ENCODE data around the gene SLC27A2.

Gene SLC27A2

GRCh38 chr15:50244959-50245624 lies 63.1 kb downstream of the SLC27A2 start:
- no peak for DNase-seq

DNA sequence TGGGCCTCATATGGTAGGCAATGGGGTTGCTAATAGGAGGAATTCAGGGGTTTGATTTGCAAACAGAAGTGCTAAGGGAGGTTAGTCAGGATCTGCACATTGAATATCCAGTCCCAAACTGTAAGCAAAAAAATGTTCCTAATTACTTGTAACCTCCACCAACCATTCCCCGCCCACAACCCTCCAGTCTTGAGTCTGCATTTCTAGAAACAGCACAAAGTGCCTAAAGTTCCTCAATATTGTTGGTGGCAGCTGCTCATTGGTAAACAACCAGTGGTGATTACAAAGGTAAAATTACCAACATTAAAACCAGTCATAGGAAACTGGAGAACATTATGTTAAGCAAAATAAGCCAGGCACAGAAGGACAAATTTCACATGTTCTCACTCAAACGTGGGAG lies 64.6 kb downstream of the SLC27A2 start:
- no peak for DNase-seq

- peak; percentile 47 for DNase-seq
These were observed 66.0 kb downstream of the SLC27A2 start for GRCh38 chr15:50247819-50248655.

- no peak for DNase-seq
These were observed 67.1 kb downstream of the SLC27A2 start for GRCh38 chr15:50248994-50249582.

- no peak for DNase-seq
These were observed 67.7 kb downstream of the SLC27A2 start for GRCh38 chr15:50249704-50250103.

- DNase-seq: no peak
These were observed 68.9 kb downstream of the SLC27A2 start for GRCh38 chr15:50250760-50251394.

DNA sequence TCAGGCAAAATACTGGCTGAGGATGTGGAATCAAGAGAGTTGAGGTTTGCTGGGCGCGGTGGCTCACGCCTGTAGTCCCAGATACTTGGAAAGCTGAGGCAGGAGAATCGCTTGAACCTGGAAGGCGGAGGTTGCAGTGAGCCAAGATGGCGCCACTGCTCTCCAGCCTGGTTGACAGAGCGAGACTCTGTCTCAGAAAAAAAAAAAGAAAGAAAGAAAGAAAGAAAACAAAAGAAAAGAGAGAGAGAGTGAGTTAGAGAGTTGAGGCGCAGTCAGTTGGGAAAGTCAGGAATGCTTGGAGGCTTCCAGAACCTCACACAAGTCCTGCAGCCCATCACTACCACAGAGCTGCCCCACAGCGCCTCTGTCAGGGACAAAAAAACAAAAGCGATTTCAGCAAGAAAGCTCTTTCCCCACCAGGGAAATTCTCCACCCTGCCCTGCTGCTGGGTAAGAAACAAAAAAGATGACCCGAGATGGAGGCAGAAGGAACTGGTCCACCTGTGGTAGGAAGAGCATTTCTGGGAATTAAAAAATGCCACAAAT lies 69.7 kb downstream of the SLC27A2 start:
- no peak for DNase-seq

GRCh38 chr15:50252556-50252955 lies 70.6 kb downstream of the SLC27A2 start:
- no peak for DNase-seq

DNA sequence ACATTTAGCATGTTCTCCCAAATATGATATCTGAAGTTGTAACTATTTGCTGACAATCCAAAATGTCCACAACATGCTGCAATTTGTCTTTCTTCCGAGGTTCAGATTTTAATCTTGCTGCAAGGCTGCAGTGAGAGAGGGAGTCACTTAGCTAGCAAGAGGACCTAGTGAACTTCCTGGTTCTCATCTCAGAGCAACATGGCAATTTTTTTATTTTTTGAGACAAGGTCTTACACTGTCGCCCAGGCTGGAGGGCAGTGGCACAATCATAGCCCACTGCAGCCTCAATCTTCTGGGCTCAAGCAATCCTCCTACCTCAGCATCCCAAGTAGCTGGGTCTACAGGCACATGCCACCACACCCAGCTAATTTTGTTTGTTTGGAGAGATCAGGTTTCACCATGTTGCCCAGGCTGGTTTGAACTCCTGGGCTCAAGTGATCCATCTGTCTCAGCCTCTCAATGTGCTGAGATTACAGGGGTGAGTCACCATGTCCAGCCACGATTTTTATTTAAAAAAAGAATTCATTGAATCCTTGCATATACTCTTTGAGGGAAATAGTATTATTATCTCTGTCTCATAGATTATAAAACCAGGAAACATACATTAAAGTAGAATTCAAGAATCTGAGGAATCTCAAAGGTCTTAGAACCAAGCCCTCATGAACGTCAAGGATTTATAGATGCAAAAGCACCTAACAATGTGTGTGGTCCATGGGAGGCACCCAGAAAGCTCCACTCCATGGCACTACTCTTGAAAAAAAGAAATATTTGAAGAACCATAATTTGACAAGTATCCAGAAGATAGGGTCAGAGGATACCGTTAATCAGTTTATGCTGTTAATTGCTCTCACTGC lies 74.4 kb downstream of the SLC27A2 start:
- no peak for DNase-seq

GRCh38 chr15:50257332-50257731 lies 75.3 kb downstream of the SLC27A2 start:
- DNase-seq: no peak

DNA sequence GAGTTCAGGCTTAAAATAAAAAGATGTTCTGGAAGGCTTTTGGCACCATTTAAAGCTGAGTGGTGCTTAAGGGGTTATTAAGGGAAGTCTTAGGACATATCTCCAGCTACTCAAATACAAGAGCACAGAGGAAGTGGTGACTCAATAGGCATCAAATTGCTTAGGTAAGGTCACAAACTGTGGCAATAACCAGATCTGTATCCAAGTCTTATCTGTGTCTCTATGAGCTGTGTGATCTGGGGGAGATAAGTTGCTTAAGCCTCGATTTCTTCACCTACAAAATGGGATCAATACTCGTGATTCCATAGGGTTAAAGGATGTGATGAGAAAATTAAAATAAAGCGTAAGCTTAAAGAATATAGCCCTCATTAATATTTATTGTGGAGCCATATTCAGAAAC lies 75.9 kb downstream of the SLC27A2 start:
- DNase-seq: no peak

DNA sequence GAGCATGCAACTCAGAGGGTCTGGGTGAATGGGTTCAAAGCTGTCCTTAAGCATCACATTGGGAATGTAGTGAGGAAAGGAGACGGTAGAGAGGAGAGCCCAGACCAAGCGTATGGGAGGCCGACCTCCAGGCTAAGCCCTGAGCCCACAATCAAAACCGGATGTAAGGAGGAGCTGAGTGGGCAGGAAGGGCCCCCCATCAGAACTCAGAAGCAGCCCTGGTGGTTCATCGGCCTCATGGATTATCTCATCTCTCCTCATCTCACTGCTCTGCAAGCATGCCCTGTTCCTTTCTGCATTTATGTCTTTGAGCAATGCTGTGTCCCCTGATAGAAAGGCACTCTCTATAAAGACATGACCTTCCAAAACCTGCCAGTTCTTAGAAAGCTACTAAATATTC lies 77.3 kb downstream of the SLC27A2 start:
- DNase-seq: no peak

GRCh38 chr15:50260969-50261496 lies 79.0 kb downstream of the SLC27A2 start:
- no peak for DNase-seq

DNA sequence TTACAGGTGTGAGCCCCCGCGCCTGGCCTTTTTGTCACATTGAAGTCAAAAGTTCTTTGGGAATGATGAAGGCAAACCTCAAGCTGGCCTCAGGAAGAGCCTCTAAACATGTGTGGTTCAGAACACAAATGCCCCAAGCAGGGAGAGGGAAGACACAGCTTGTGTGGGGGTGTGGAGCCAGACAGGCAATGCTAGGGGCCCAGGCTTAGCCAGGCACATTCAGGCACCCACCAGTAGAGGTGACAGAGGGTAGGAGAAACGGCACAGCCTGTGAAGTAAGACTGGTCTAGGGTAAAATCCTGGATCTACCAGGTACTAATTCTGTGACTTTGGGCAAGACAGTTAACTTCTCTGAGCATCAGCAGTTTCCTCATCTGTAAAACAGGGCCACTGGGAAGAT lies 80.0 kb downstream of the SLC27A2 start:
- DNase-seq: no peak

DNA sequence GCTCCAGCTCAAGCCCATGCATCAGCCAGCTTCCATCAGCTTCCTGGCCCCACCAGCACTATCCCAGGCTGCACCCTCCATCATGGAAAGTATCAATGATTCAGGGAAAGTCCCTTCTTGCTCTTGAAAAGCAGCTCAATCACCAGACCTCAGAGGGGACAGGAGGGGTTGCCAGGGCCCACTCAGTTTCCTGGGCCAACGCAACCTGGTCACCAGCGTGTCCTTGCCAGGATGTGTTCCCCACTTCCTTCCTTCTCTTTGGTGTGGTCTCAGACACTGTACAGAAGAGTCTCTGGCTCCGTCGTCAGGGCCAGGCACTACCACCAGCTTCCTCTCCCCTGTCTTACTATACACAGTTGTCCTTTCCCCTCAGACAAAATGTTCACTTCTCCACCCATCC lies 80.5 kb downstream of the SLC27A2 start:
- DNase-seq: peak; percentile 19

DNA sequence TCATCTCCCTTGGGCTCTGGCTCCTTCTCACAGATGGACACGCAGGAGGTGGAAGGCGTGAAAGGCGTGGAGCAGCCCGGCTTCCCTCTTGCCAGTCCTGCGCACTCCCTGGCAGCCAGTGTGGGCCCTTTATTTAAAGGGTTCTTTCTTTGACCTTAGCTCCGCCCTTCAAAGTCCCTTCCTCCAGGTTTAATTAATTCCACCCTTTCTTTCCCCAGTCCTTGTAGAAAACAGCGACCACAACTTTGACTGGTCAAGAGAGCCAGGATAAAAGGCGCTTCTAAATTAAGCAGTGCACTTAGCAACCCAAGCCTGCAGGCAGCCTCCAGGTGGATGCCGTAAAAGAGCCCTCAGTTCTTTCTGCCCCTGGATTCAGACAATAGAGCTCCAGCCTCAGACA lies 83.6 kb downstream of the SLC27A2 start, which contains the start of gene HDC:
HDC (minus strand) TSS at position 107 of the 400 bp plus-strand sequence; CDS start at position 4, 103 bp downstream.
- DNase-seq: no peak

- no peak for DNase-seq
These were observed 85.6 kb downstream of the SLC27A2 start for GRCh38 chr15:50267577-50267976.

DNA sequence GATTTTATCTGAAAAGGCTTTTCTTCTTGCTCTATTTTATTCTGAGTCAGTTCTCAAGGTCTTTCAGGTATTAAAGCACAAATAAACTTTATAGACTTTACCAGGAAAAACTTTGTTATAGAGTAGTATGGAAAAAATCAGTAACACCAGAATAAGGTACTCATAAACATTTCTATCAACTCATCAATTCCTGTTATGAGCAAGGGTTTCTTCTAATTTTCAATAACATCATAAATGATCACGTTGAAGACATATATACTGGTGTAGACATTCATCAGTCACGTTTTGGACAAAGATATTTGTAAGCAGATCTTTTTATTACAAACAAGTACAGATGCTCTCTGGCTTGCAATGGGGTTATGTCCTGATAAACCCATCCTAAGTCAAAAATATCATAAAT lies 93.1 kb downstream of the SLC27A2 start:
- no peak for DNase-seq

- DNase-seq: no peak
These were observed 93.9 kb downstream of the SLC27A2 start for GRCh38 chr15:50275908-50276307.

- no peak for DNase-seq
These were observed 95.4 kb downstream of the SLC27A2 start for GRCh38 chr15:50277370-50277769.

GRCh38 chr15:50278496-50278895 lies 96.5 kb downstream of the SLC27A2 start:
- no peak for DNase-seq

GRCh38 chr15:50280271-50280670 lies 98.3 kb downstream of the SLC27A2 start:
- no peak for DNase-seq

All from stimulated activated CD4-positive, alpha-beta T cell treated with anti-CD3 and anti-CD28 coated beads, Interleukin-4, amount 100 ng/mL, for 1 hour (primary cell).